Measurements from ENCODE around the gene OPHN1.

Gene OPHN1

GRCh38 chrX:68121835-68122234, 311.5 kb downstream of the OPHN1 start:
- TF ChIP-seq CTCF (IDR thresholded peaks at IDR 0.05; ENCODE audit: borderline replicate concordance, insufficient read depth, low read depth, low read length): no peak

DNA sequence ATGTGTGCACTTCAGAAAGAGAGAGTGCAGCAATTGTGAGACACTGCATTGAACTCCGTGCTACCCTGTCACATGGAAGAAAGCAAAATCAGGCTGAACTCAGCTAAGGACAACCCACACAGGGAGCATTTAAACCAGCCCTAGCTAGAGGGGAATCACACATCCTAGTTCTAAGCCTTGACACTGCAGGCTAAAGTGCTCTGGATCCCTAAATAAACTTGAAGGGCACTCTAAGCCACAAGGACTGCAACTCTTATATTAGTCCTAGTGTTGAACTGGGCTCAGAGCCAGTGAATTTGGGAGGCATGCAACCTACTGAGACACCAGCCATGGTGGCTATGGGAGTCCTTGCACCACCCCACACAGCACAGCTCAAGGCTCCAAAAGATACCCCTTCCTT, 311.9 kb downstream of the OPHN1 start:
- no peak for TF ChIP-seq CTCF (IDR thresholded peaks at IDR 0.05; ENCODE audit: borderline replicate concordance, insufficient read depth, low read depth, low read length)
- no peak overlapping the region for H3K4me3 ChIP-seq (ENCODE audit: low read depth, low read length)

More at GRCh38 chrX:68121835-68122234, 311.5 kb downstream of the OPHN1 start:
- H3K4me3 ChIP-seq (ENCODE audit: low read depth, low read length): no peak overlapping the region

GRCh38 chrX:68115371-68115770, 317.9 kb downstream of the OPHN1 start:
- TF ChIP-seq CTCF (IDR thresholded peaks at IDR 0.05; ENCODE audit: borderline replicate concordance, insufficient read depth, low read depth, low read length): no peak
- H3K4me3 ChIP-seq (ENCODE audit: low read depth, low read length): no peak overlapping the region

GRCh38 chrX:68114573-68115129, 318.6 kb downstream of the OPHN1 start:
- TF ChIP-seq CTCF (IDR thresholded peaks at IDR 0.05; ENCODE audit: borderline replicate concordance, insufficient read depth, low read depth, low read length): no peak
- no peak overlapping the region for H3K4me3 ChIP-seq (ENCODE audit: low read depth, low read length)

- H3K4me3 ChIP-seq (ENCODE audit: low read depth, low read length): no peak overlapping the region
- no peak for TF ChIP-seq CTCF (IDR thresholded peaks at IDR 0.05; ENCODE audit: borderline replicate concordance, insufficient read depth, low read depth, low read length)
Observed at GRCh38 chrX:68113837-68114572, 319.3 kb downstream of the OPHN1 start.

GRCh38 chrX:68112321-68112720, 321.0 kb downstream of the OPHN1 start:
- H3K4me3 ChIP-seq (ENCODE audit: low read depth, low read length): no peak overlapping the region
- no peak for TF ChIP-seq CTCF (IDR thresholded peaks at IDR 0.05; ENCODE audit: borderline replicate concordance, insufficient read depth, low read depth, low read length)

GRCh38 chrX:68109162-68109561, 324.1 kb downstream of the OPHN1 start:
- TF ChIP-seq CTCF (IDR thresholded peaks at IDR 0.05; ENCODE audit: borderline replicate concordance, insufficient read depth, low read depth, low read length): no peak
- H3K4me3 ChIP-seq (ENCODE audit: low read depth, low read length): no peak overlapping the region

Measured in GM12875 (cell line).